Breast epithelium (tissue), 3 donors: ENCODE data around the gene GPR31.

Source experiments
- CTCF ChIP-seq, 3 donors: fragments of 450-650 bp; IDR thresholded peaks; one replicate each; pipeline ENCODE4 v1.5.1; 2016 to 2017; ENCODE audit warnings: antibody characterized with exemption in 3 of 3, mild to moderate bottlenecking in 3 of 3, moderate library complexity in 3 of 3
- POLR2AphosphoS5 ChIP-seq, 3 donors: sonication (generic); formaldehyde crosslinking; IDR thresholded peaks; one replicate each; pipeline ENCODE4 v1.6.1; 2017; ENCODE audit warnings: antibody characterized with exemption in 3 of 3

DNA sequence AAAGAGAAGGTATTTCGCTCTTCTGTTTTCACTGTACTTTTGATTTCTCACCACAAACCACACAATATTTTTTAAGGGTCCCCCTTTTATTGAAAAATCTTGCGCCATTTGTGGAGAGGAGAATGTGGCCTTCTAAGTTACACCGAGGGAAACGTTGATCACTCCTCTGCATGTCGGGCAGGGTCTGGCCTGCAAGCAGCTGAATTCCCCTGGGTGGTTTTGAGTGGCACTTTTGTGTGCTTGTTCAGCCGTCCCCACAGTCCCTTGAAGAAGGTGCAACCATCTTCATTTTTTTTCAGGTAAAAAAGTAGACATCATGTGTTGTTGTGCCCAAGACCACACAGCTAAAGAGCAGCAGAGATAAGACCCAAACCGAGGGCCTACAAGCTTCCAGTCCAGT, 6.1 kb downstream of the GPR31 start:
- TF ChIP-seq POLR2AphosphoS5 (IDR thresholded peaks at IDR 0.05) (no peak), CTCF (IDR thresholded peaks at IDR 0.05) (no peak)
